Stimulated activated CD8-positive, alpha-beta memory T cell treated with anti-CD3 and anti-CD28 coated beads, Interleukin-7, amount 100 ng/mL, for 4 hours (primary cell): ENCODE measurements around the gene STIM1.
"Not testable (repeated sequence)": the region's sequence is repeated elsewhere in the genome, so short reads cannot be mapped to it uniquely, and the experiment has no call there.

Source experiments
- DNase-seq, 2 donors: peaks; one replicate each; pipeline ENCODE4 v3.0.0-alpha.2; 2020; ENCODE audit warnings: low read depth in 2 of 2

Gene STIM1

GRCh38 chr11:4026389-4026788 lies 170.9 kb downstream of the STIM1 start:
- DNase-seq = no peak

- no peak for DNase-seq
Observed at GRCh38 chr11:4027746-4028145, 172.3 kb downstream of the STIM1 start.

GRCh38 chr11:4030197-4030596 lies 174.7 kb downstream of the STIM1 start:
- no peak for DNase-seq

GRCh38 chr11:4032097-4032496 lies 176.6 kb downstream of the STIM1 start:
- no peak for DNase-seq

GRCh38 chr11:4035985-4036384 lies 180.5 kb downstream of the STIM1 start:
- DNase-seq = no peak

GRCh38 chr11:4039011-4039410 lies 183.5 kb downstream of the STIM1 start:
- DNase-seq = no peak

- DNase-seq = no peak
Observed at GRCh38 chr11:4040461-4040860, 185.0 kb downstream of the STIM1 start.

GRCh38 chr11:4041731-4042391 lies 186.4 kb downstream of the STIM1 start:
- no peak for DNase-seq

- no peak for DNase-seq
Observed at GRCh38 chr11:4044976-4045646, 189.6 kb downstream of the STIM1 start.

- no peak for DNase-seq
Observed at GRCh38 chr11:4048340-4048739, 192.9 kb downstream of the STIM1 start.

- no peak for DNase-seq
Observed at GRCh38 chr11:4049006-4049405, 193.5 kb downstream of the STIM1 start.

GRCh38 chr11:4050138-4050537 lies 194.7 kb downstream of the STIM1 start:
- no peak for DNase-seq

- not testable (repeated sequence) for DNase-seq
Observed at GRCh38 chr11:4053200-4053599, 197.7 kb downstream of the STIM1 start.

GRCh38 chr11:4054643-4055042 lies 199.2 kb downstream of the STIM1 start:
- DNase-seq = no peak

GRCh38 chr11:4059424-4059823 lies 204.0 kb downstream of the STIM1 start:
- DNase-seq = no peak

GRCh38 chr11:4060182-4060923 lies 204.9 kb downstream of the STIM1 start:
- DNase-seq = no peak

GRCh38 chr11:4061700-4062099 lies 206.2 kb downstream of the STIM1 start:
- no peak for DNase-seq

- no peak for DNase-seq
Observed at GRCh38 chr11:4063348-4063747, 207.9 kb downstream of the STIM1 start.

- no peak for DNase-seq
Observed at GRCh38 chr11:4064278-4064955, 209.0 kb downstream of the STIM1 start.

GRCh38 chr11:4065086-4065485 lies 209.6 kb downstream of the STIM1 start:
- no peak for DNase-seq

GRCh38 chr11:4065601-4066377 lies 210.3 kb downstream of the STIM1 start:
- DNase-seq = no peak

GRCh38 chr11:4066910-4067309 lies 211.4 kb downstream of the STIM1 start:
- DNase-seq = no peak
